ENCODE results near the gene STK38L. TPM values are rescaled to one million over a fixed set of nuclear protein-coding genes. Genes with fewer than 3 reads are reported as not detected.

Gene STK38L
- total RNA-seq, 1 experiment from 2014 or later = 39.4 TPM

GRCh38 chr12:27274706-27275105, 30.6 kb downstream of the STK38L start:
- no peak overlapping the region for H3K27ac ChIP-seq
- H3K36me3 ChIP-seq = no peaks in the 10 kb centered on the region
- H3K9me3 ChIP-seq (replicated peaks) = no peaks in the 10 kb centered on the region
- DNase-seq (ENCODE audit: low read depth in 1 of 2, low spot score in 2 of 2) = no peak
- H3K4me3 ChIP-seq = no peak overlapping the region
- H3K27me3 ChIP-seq (replicated peaks) = no peaks in the 10 kb centered on the region
- peaks cover 13% of the 10 kb centered on the region for H3K4me1 ChIP-seq (replicated peaks)

GRCh38 chr12:27276275-27276674, 32.2 kb downstream of the STK38L start:
- H3K4me3 ChIP-seq = no peak overlapping the region

GRCh38 chr12:27277846-27278260, 33.8 kb downstream of the STK38L start:
- peaks cover 13% of the 10 kb centered on the region for H3K4me1 ChIP-seq (replicated peaks)
- H3K36me3 ChIP-seq = no peaks in the 10 kb centered on the region
- no peak overlapping the region for H3K4me3 ChIP-seq
- DNase-seq (ENCODE audit: low read depth in 1 of 2, low spot score in 2 of 2) = peak in 1 of 2 experiments; percentile 40
- H3K9me3 ChIP-seq (replicated peaks) = no peaks in the 10 kb centered on the region
- H3K27me3 ChIP-seq (replicated peaks) = no peaks in the 10 kb centered on the region
- H3K27ac ChIP-seq = no peak overlapping the region

More at GRCh38 chr12:27276275-27276674, 32.2 kb downstream of the STK38L start:
- H3K36me3 ChIP-seq = no peaks in the 10 kb centered on the region
- no peaks in the 10 kb centered on the region for H3K27me3 ChIP-seq (replicated peaks)
- H3K9me3 ChIP-seq (replicated peaks) = no peaks in the 10 kb centered on the region
- H3K4me1 ChIP-seq (replicated peaks) = peaks cover 13% of the 10 kb centered on the region
- DNase-seq (ENCODE audit: low read depth in 1 of 2, low spot score in 2 of 2) = no peak
- H3K27ac ChIP-seq = no peak overlapping the region

- no peak overlapping the region for H3K4me3 ChIP-seq
- H3K36me3 ChIP-seq = no peaks in the 10 kb centered on the region
- no peaks in the 10 kb centered on the region for H3K27me3 ChIP-seq (replicated peaks)
- peaks cover 19% of the 10 kb centered on the region for H3K4me1 ChIP-seq (replicated peaks)
- DNase-seq (ENCODE audit: low read depth in 1 of 2, low spot score in 2 of 2) = no peak
- H3K27ac ChIP-seq = no peak overlapping the region
- no peaks in the 10 kb centered on the region for H3K9me3 ChIP-seq (replicated peaks)
These were observed 35.7 kb downstream of the STK38L start for GRCh38 chr12:27279826-27280225.

- Histone ChIP-seq H3K27me3 (replicated peaks) (no peaks in the 10 kb centered on the region), H3K4me1 (replicated peaks) (peaks cover 21% of the 10 kb centered on the region), H3K4me3 (no peak overlapping the region), H3K9me3 (replicated peaks) (no peaks in the 10 kb centered on the region), H3K36me3 (no peaks in the 10 kb centered on the region), H3K27ac (no peak overlapping the region)
- no peak for DNase-seq (ENCODE audit: low read depth in 1 of 2, low spot score in 2 of 2)
These were observed 36.3 kb downstream of the STK38L start for GRCh38 chr12:27280412-27280811.

- Histone ChIP-seq H3K4me1 (replicated peaks) (peaks cover 22% of the 10 kb centered on the region), H3K27ac (no peak overlapping the region), H3K4me3 (no peak overlapping the region), H3K27me3 (replicated peaks) (no peaks in the 10 kb centered on the region), H3K36me3 (no peaks in the 10 kb centered on the region), H3K9me3 (replicated peaks) (no peaks in the 10 kb centered on the region)
- DNase-seq (ENCODE audit: low read depth in 1 of 2, low spot score in 2 of 2) = no peak
These were observed 38.7 kb downstream of the STK38L start for GRCh38 chr12:27282754-27283153.

GRCh38 chr12:27284021-27284420, 39.9 kb downstream of the STK38L start:
- H3K9me3 ChIP-seq (replicated peaks) = no peaks in the 10 kb centered on the region
- DNase-seq (ENCODE audit: low read depth in 1 of 2, low spot score in 2 of 2) = no peak
- no peak overlapping the region for H3K27ac ChIP-seq

GRCh38 chr12:27284751-27285150, 40.7 kb downstream of the STK38L start:
- DNase-seq (ENCODE audit: low read depth in 1 of 2, low spot score in 2 of 2) = peak in 1 of 2 experiments; percentile 59
- H3K4me3 ChIP-seq = no peak overlapping the region

More at GRCh38 chr12:27284021-27284420, 39.9 kb downstream of the STK38L start:
- no peaks in the 10 kb centered on the region for H3K36me3 ChIP-seq
- H3K4me1 ChIP-seq (replicated peaks) = peaks cover 18% of the 10 kb centered on the region
- H3K4me3 ChIP-seq = no peak overlapping the region
- H3K27me3 ChIP-seq (replicated peaks) = no peaks in the 10 kb centered on the region

GRCh38 chr12:27285403-27285802, 41.3 kb downstream of the STK38L start:
- H3K27me3 ChIP-seq (replicated peaks) = no peaks in the 10 kb centered on the region
- no peaks in the 10 kb centered on the region for H3K36me3 ChIP-seq
- H3K4me1 ChIP-seq (replicated peaks) = peaks cover 26% of the 10 kb centered on the region
- H3K9me3 ChIP-seq (replicated peaks) = no peaks in the 10 kb centered on the region
- H3K27ac ChIP-seq = no peak overlapping the region
- H3K4me3 ChIP-seq = no peak overlapping the region
- no peak for DNase-seq (ENCODE audit: low read depth in 1 of 2, low spot score in 2 of 2)

More at GRCh38 chr12:27284751-27285150, 40.7 kb downstream of the STK38L start:
- Histone ChIP-seq H3K27ac (peak overlapping the region; percentile 6; the same call in 1 of the 2 replicates), H3K36me3 (no peaks in the 10 kb centered on the region), H3K27me3 (replicated peaks) (no peaks in the 10 kb centered on the region), H3K4me1 (replicated peaks) (peaks cover 25% of the 10 kb centered on the region), H3K9me3 (replicated peaks) (no peaks in the 10 kb centered on the region)

GRCh38 chr12:27289414-27289813, 45.3 kb downstream of the STK38L start:
- Histone ChIP-seq H3K4me1 (replicated peaks) (peaks cover 30% of the 10 kb centered on the region), H3K9me3 (replicated peaks) (no peaks in the 10 kb centered on the region), H3K27ac (0 out of 2 replicates have a peak overlapping the region, but pooled peaks have one; percentile 21), H3K36me3 (no peaks in the 10 kb centered on the region), H3K4me3 (no peak overlapping the region), H3K27me3 (replicated peaks) (no peaks in the 10 kb centered on the region)
- DNase-seq (ENCODE audit: low read depth in 1 of 2, low spot score in 2 of 2) = peak in 1 of 2 experiments; percentile 28

GRCh38 chr12:27290501-27291168, 46.5 kb downstream of the STK38L start:
- Histone ChIP-seq H3K4me3 (no peak overlapping the region), H3K9me3 (replicated peaks) (no peaks in the 10 kb centered on the region), H3K27ac (no peak overlapping the region), H3K36me3 (no peaks in the 10 kb centered on the region), H3K27me3 (replicated peaks) (no peaks in the 10 kb centered on the region), H3K4me1 (replicated peaks) (peaks cover 17% of the 10 kb centered on the region)
- no peak for DNase-seq (ENCODE audit: low read depth in 1 of 2, low spot score in 2 of 2)

GRCh38 chr12:27291862-27292261, 47.8 kb downstream of the STK38L start:
- no peaks in the 10 kb centered on the region for H3K27me3 ChIP-seq (replicated peaks)
- H3K4me1 ChIP-seq (replicated peaks) = peaks cover 16% of the 10 kb centered on the region
- H3K9me3 ChIP-seq (replicated peaks) = no peaks in the 10 kb centered on the region
- H3K36me3 ChIP-seq = no peaks in the 10 kb centered on the region
- no peak overlapping the region for H3K27ac ChIP-seq
- no peak overlapping the region for H3K4me3 ChIP-seq
- no peak for DNase-seq (ENCODE audit: low read depth in 1 of 2, low spot score in 2 of 2)

GRCh38 chr12:27292718-27293117, 48.6 kb downstream of the STK38L start:
- DNase-seq (ENCODE audit: low read depth in 1 of 2, low spot score in 2 of 2) = no peak
- H3K4me3 ChIP-seq = no peak overlapping the region
- H3K27ac ChIP-seq = no peak overlapping the region
- no peaks in the 10 kb centered on the region; the same call in 1 of the 2 replicates for H3K36me3 ChIP-seq
- H3K4me1 ChIP-seq (replicated peaks) = peaks cover 16% of the 10 kb centered on the region
- no peaks in the 10 kb centered on the region for H3K9me3 ChIP-seq (replicated peaks)
- no peaks in the 10 kb centered on the region for H3K27me3 ChIP-seq (replicated peaks)

- peaks cover 16% of the 10 kb centered on the region for H3K4me1 ChIP-seq (replicated peaks)
- no peaks in the 10 kb centered on the region for H3K27me3 ChIP-seq (replicated peaks)
- no peaks in the 10 kb centered on the region for H3K9me3 ChIP-seq (replicated peaks)
- DNase-seq (ENCODE audit: low read depth in 1 of 2, low spot score in 2 of 2) = no peak
- peaks cover 4% of the 10 kb centered on the region; the same call in 1 of the 2 replicates for H3K36me3 ChIP-seq
- H3K27ac ChIP-seq = no peak overlapping the region
- H3K4me3 ChIP-seq = no peak overlapping the region
These were observed 49.4 kb downstream of the STK38L start for GRCh38 chr12:27293463-27293862.

Data from SJSA1 (cell line).